HCT116 (cell line): Measurements from ENCODE around the gene PIP4K2A.
A peak's percentile ranks its signal among the peaks of the same experiment; 100 is the strongest.
"Not testable (repeated sequence)": the region's sequence is repeated elsewhere in the genome, so short reads cannot be mapped to it uniquely, and the experiment has no call there.

ENCODE experiments used
- CEBPB ChIP-seq: IDR thresholded peaks from 2 replicates; pipeline ENCODE4 v1.6.1; 2012; ENCODE audit warnings: low read depth
- CTCF ChIP-seq, 3 experiments: fragments of 200-600 bp in 1 of 3; sonication (generic) in 1 of 3; IDR thresholded peaks in 2 of 3; conservative IDR thresholded peaks in 1 of 3; 2 replicates each; pipeline ENCODE4 v1.5.1; 2012 to 2017; ENCODE audit warnings: low read depth in 2 of 3, low read length in 2 of 3, antibody characterized with exemption in 1 of 3, borderline replicate concordance in 1 of 3, control low read depth in 1 of 3, mild to moderate bottlenecking in 1 of 3, mixed read lengths in 1 of 3, mixed run types in 1 of 3, moderate library complexity in 1 of 3; ENCODE audit not compliant: insufficient read depth in 1 of 3
- FOSL1 ChIP-seq: IDR thresholded peaks from 2 replicates; pipeline ENCODE4 v1.6.1; 2012; ENCODE audit warnings: low read depth
- POLR2A ChIP-seq: IDR thresholded peaks from 2 replicates; pipeline ENCODE4 v1.7.0; 2011; ENCODE audit warnings: borderline replicate concordance; ENCODE audit not compliant: insufficient read depth, insufficient read length; ENCODE audit errors: extremely low read depth
- REST ChIP-seq: IDR thresholded peaks from 2 replicates; pipeline ENCODE4 v1.6.1; 2012; ENCODE audit warnings: low read depth
- SIN3A ChIP-seq: IDR thresholded peaks from 2 replicates; pipeline ENCODE4 v1.6.1; 2012; ENCODE audit warnings: low read depth

DNA sequence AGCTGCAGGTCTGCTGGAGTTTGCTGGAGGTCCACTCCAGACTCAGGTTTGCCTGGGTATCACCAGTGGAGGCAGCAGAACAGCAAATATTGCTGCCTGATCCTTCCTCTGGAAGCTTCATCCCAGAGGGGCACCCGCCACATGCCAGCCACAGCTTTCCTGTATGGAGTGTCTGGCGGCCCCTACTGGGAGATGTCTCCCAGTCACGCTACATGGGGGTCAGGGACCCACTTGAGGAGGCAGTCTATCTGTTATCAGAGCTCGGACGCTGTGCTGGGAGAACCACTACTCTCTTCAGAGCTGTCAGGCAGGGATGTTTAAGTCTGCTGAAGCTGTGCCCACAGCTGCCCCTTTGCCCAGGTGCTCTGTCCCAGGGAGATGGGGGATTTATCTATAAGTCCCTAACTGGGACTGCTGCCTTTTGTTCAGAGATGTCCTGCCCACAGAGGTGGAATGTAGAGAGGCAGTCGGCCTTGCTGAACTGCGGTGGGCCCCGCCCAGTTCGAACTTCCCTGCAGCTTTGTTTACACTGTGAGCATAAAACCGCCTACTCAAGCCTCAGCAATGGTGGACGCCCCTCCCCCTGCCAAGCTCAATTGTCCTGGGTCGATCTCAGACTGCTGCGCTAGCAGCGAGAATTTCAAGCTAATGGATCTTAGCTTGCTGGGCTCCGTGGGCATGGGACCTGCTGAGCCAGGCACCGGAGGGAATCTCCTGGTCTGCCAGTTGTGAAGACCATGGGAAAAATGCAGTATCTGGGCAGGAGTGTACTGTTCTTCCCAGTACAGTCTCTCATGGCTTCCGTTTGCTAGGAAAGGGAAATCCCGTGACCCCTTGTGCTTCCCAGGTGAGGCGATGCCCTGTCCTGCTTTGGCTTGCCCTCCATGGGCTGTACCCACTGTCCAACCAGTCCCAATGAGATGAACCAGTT lies 200.6 kb downstream of the PIP4K2A start:
- not testable (repeated sequence) for TF ChIP-seq REST, FOSL1, POLR2A, SIN3A, CEBPB
- 0 out of 6 replicates have a peak, but pooled peaks of 1 of the 3 experiments have one; percentile 14 for TF ChIP-seq CTCF (IDR thresholded peaks at IDR 0.05 in 2 of 3, conservative IDR thresholded peaks at IDR 0.05 in 1 of 3; ENCODE audit: borderline replicate concordance in 1 of 3, insufficient read depth in 1 of 3, low read depth in 2 of 3, low read length in 2 of 3)
